GM19467 (cell line): ENCODE results near the gene TMEM132D.

ENCODE experiments used
- ATAC-seq: cut with Tn5 transposase; IDR thresholded peaks from one replicate; pipeline ENCODE4 v1.9.1; 2021; ENCODE audit warnings: mild to moderate bottlenecking, moderate library complexity; ENCODE audit not compliant: unreplicated experiment

The TMEM132D gene

GRCh38 chr12:129873833-129874208, 30.0 kb downstream of the TMEM132D start:
- no peak for ATAC-seq

GRCh38 chr12:129873111-129873832, 30.6 kb downstream of the TMEM132D start:
- no peak for ATAC-seq

GRCh38 chr12:129871991-129872972, 31.5 kb downstream of the TMEM132D start:
- no peak for ATAC-seq

- no peak for ATAC-seq
Measured at GRCh38 chr12:129870796-129871195, 33.0 kb downstream of the TMEM132D start.

- ATAC-seq: no peak
Measured at GRCh38 chr12:129870136-129870535, 33.7 kb downstream of the TMEM132D start.

- no peak for ATAC-seq
Measured at GRCh38 chr12:129868575-129868974, 35.2 kb downstream of the TMEM132D start.

GRCh38 chr12:129863938-129864337, 39.9 kb downstream of the TMEM132D start:
- ATAC-seq: no peak

GRCh38 chr12:129862561-129863175, 41.2 kb downstream of the TMEM132D start:
- ATAC-seq: no peak

- ATAC-seq: no peak
Measured at GRCh38 chr12:129861951-129862350, 41.9 kb downstream of the TMEM132D start.

GRCh38 chr12:129854591-129854990, 49.2 kb downstream of the TMEM132D start:
- ATAC-seq: no peak

GRCh38 chr12:129851296-129851695, 52.5 kb downstream of the TMEM132D start:
- no peak for ATAC-seq

GRCh38 chr12:129848876-129849275, 54.9 kb downstream of the TMEM132D start:
- no peak for ATAC-seq

- no peak for ATAC-seq
Measured at GRCh38 chr12:129847063-129847462, 56.8 kb downstream of the TMEM132D start.

GRCh38 chr12:129844662-129845220, 59.1 kb downstream of the TMEM132D start:
- no peak for ATAC-seq

- ATAC-seq: no peak
Measured at GRCh38 chr12:129841251-129841650, 62.6 kb downstream of the TMEM132D start.

GRCh38 chr12:129840145-129840884, 63.5 kb downstream of the TMEM132D start:
- no peak for ATAC-seq

- ATAC-seq: no peak
Measured at GRCh38 chr12:129839679-129840078, 64.1 kb downstream of the TMEM132D start.

GRCh38 chr12:129831294-129831693, 72.5 kb downstream of the TMEM132D start:
- ATAC-seq: no peak

GRCh38 chr12:129830796-129831195, 73.0 kb downstream of the TMEM132D start:
- ATAC-seq: no peak

- no peak for ATAC-seq
Measured at GRCh38 chr12:129827866-129828384, 75.9 kb downstream of the TMEM132D start.
